Fibroblast of mammary gland (primary cell): ENCODE measurements around the gene HOXC6.
A peak's percentile ranks its signal among the peaks of the same experiment; 100 is the strongest.

Source experiments
- DNase-seq: peaks from one replicate; pipeline ENCODE4 v3.0.0-alpha.2; 2010; ENCODE audit warnings: low read depth
- H3K4me3 ChIP-seq: 2 replicates; pipeline ENCODE4 v1.5.1; 2011; ENCODE audit warnings: low read depth, mild to moderate bottlenecking, low read length, moderate library complexity; ENCODE audit not compliant: control insufficient read depth
- TF ChIP-seq, protein P1 (sequence below): conservative IDR thresholded peaks from 2 replicates; pipeline ENCODE4 v1.5.1; 2011; ENCODE audit warnings: low read depth, low read length, inconsistent platforms; ENCODE audit not compliant: control insufficient read depth, insufficient read depth

The HOXC6 gene

GRCh38 chr12:54053751-54054741, 25.8 kb downstream of the HOXC6 start, which contains the start of gene HOXC4:
Gene HOXC4, plus strand, starts transcription at chr12:54053835. Its CDS starts 88 bp downstream, at chr12:54053923.
- TF ChIP-seq, protein P1, sequence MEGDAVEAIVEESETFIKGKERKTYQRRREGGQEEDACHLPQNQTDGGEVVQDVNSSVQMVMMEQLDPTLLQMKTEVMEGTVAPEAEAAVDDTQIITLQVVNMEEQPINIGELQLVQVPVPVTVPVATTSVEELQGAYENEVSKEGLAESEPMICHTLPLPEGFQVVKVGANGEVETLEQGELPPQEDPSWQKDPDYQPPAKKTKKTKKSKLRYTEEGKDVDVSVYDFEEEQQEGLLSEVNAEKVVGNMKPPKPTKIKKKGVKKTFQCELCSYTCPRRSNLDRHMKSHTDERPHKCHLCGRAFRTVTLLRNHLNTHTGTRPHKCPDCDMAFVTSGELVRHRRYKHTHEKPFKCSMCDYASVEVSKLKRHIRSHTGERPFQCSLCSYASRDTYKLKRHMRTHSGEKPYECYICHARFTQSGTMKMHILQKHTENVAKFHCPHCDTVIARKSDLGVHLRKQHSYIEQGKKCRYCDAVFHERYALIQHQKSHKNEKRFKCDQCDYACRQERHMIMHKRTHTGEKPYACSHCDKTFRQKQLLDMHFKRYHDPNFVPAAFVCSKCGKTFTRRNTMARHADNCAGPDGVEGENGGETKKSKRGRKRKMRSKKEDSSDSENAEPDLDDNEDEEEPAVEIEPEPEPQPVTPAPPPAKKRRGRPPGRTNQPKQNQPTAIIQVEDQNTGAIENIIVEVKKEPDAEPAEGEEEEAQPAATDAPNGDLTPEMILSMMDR = no peak
- H3K4me3 ChIP-seq = peak within 1 kb of the TSS; percentile 76
- peak; percentile 78 for DNase-seq

- peak overlapping the region; percentile 76 for H3K4me3 ChIP-seq
- DNase-seq = no peak
- TF ChIP-seq, protein P1 = no peak
These were observed 26.5 kb downstream of the HOXC6 start for GRCh38 chr12:54054742-54055194.

GRCh38 chr12:54055552-54055951, 27.3 kb downstream of the HOXC6 start:
- peak overlapping the region; percentile 76 for H3K4me3 ChIP-seq
- TF ChIP-seq, protein P1 = no peak
- DNase-seq = no peak

GRCh38 chr12:54056110-54056509, 27.9 kb downstream of the HOXC6 start:
- peak overlapping the region; percentile 76 for H3K4me3 ChIP-seq
- no peak for DNase-seq
- TF ChIP-seq, protein P1 = no peak

GRCh38 chr12:54058128-54058768, 30.0 kb downstream of the HOXC6 start:
- no peak for DNase-seq
- TF ChIP-seq, protein P1 = no peak
- no peak overlapping the region for H3K4me3 ChIP-seq

DNA sequence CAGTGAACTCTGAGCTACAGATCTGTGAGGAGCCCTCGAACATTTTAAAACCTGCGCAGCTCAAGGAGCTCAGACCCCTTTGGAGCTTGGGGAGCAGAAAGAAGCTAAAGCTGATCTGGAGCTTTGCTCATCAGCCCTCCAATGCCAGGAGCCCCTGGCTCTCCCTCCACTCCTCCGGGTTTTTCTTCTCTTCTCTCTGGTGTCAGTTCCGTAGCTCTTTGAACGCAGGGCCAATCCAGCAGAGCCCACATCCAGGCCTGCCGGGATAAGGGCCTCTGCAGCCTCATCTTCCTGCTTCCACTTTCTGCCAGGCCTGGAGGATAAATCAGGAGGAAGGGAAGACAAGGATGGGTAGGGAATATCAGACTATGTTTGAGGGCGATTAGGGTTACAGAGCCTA, 31.4 kb downstream of the HOXC6 start:
- TF ChIP-seq, protein P1 = no peak
- H3K4me3 ChIP-seq = no peak overlapping the region
- DNase-seq = no peak
